H9 (cell line): ENCODE results near the gene NRG2. TPM values are rescaled to one million over a fixed set of nuclear protein-coding genes. Genes with fewer than 3 reads are reported as not detected.

Source experiments
- DNase-seq: peaks from one replicate; pipeline ENCODE4 v3.0.0-alpha.2; 2017
- H2AFZ ChIP-seq: one replicate; pipeline ENCODE4 v1.6.1; 2013; ENCODE audit warnings: mild to moderate bottlenecking, low read length, control low read depth, moderate library complexity
- H2AK5ac ChIP-seq: 2 replicates; pipeline ENCODE4 v1.6.1; 2013; ENCODE audit warnings: low read length, control low read depth, mixed read lengths; ENCODE audit not compliant: insufficient read length
- H2BK120ac ChIP-seq: one replicate; pipeline ENCODE4 v1.6.1; 2013; ENCODE audit warnings: low read depth, mild to moderate bottlenecking, low read length, control low read depth, inconsistent platforms; ENCODE audit not compliant: poor library complexity, severe bottlenecking
- H2BK12ac ChIP-seq: 2 replicates; pipeline ENCODE4 v1.6.1; 2013; ENCODE audit warnings: low read length, control low read depth, mixed read lengths, low read depth; ENCODE audit not compliant: insufficient read length
- H2BK15ac ChIP-seq: 2 replicates; pipeline ENCODE4 v1.6.1; 2013; ENCODE audit warnings: low read depth, low read length, control low read depth
- H2BK20ac ChIP-seq: one replicate; pipeline ENCODE4 v1.6.1; 2013; ENCODE audit warnings: low read depth, mild to moderate bottlenecking, low read length, control low read depth, inconsistent platforms; ENCODE audit not compliant: poor library complexity, severe bottlenecking
- H2BK5ac ChIP-seq: 2 replicates; pipeline ENCODE4 v1.6.1; 2013; ENCODE audit warnings: low read length, control low read depth, mixed read lengths; ENCODE audit not compliant: insufficient read length
- H3K14ac ChIP-seq: 2 replicates; pipeline ENCODE4 v1.6.1; 2013; ENCODE audit warnings: low read length, control low read depth; ENCODE audit not compliant: insufficient read depth
- H3K18ac ChIP-seq: 2 replicates; pipeline ENCODE4 v1.6.1; 2013; ENCODE audit warnings: low read depth, mild to moderate bottlenecking, mixed read lengths, low read length, control low read depth; ENCODE audit not compliant: insufficient read length
- H3K23ac ChIP-seq: 2 replicates; pipeline ENCODE4 v1.6.1; 2013; ENCODE audit warnings: low read length, control low read depth, mixed read lengths, low read depth; ENCODE audit not compliant: insufficient read length
- H3K23me2 ChIP-seq: 2 replicates; pipeline ENCODE4 v1.6.1; 2013; ENCODE audit warnings: low read depth, mild to moderate bottlenecking, mixed read lengths, low read length, control low read depth; ENCODE audit not compliant: insufficient read length, poor library complexity, severe bottlenecking
- H3K27ac ChIP-seq: 2 replicates; pipeline ENCODE4 v1.5.1; 2013; ENCODE audit warnings: low read length, control low read depth, mixed read lengths, low read depth; ENCODE audit not compliant: insufficient read length
- H3K27me3 ChIP-seq: 2 replicates; pipeline ENCODE4 v1.6.1; 2013; ENCODE audit warnings: low read length, control low read depth, inconsistent platforms; ENCODE audit not compliant: insufficient read depth
- H3K4ac ChIP-seq: 2 replicates; pipeline ENCODE4 v1.6.1; 2013; ENCODE audit warnings: low read depth, mild to moderate bottlenecking, control low read depth, inconsistent platforms, low read length, moderate library complexity
- H3K4me1 ChIP-seq: 2 replicates; pipeline ENCODE4 v1.6.1; 2013; ENCODE audit warnings: low read length, control low read depth, inconsistent platforms; ENCODE audit not compliant: insufficient read depth
- H3K4me2 ChIP-seq: 2 replicates; pipeline ENCODE4 v1.6.1; 2013; ENCODE audit warnings: low read length, control low read depth, mixed read lengths; ENCODE audit not compliant: insufficient read length, insufficient read depth
- H3K56ac ChIP-seq: 2 replicates; pipeline ENCODE4 v1.6.1; 2013; ENCODE audit warnings: low read depth, mild to moderate bottlenecking, mixed read lengths, low read length, control low read depth; ENCODE audit not compliant: insufficient read length
- H3K79me1 ChIP-seq: 2 replicates; pipeline ENCODE4 v1.6.1; 2013; ENCODE audit warnings: low read depth, mild to moderate bottlenecking, moderate library complexity, low read length, control low read depth, inconsistent platforms; ENCODE audit not compliant: insufficient read depth, poor library complexity, severe bottlenecking
- H3K79me2 ChIP-seq: 2 replicates; pipeline ENCODE4 v1.6.1; 2013; ENCODE audit warnings: low read length, control low read depth, inconsistent platforms; ENCODE audit not compliant: insufficient read depth
- H3K9ac ChIP-seq: 2 replicates; pipeline ENCODE4 v1.6.1; 2013; ENCODE audit warnings: low read length, control low read depth, mixed read lengths; ENCODE audit not compliant: insufficient read length; ENCODE audit errors: extremely low read depth
- H3K9me3 ChIP-seq: one replicate; pipeline ENCODE4 v1.6.1; 2013; ENCODE audit warnings: low read depth, low read length, inconsistent platforms; ENCODE audit not compliant: control insufficient read depth
- H3T11ph ChIP-seq: one replicate; pipeline ENCODE4 v1.6.1; 2013; ENCODE audit warnings: mild to moderate bottlenecking, low read length, control low read depth, inconsistent platforms
- H4K20me1 ChIP-seq: one replicate; pipeline ENCODE4 v1.6.1; 2013; ENCODE audit not compliant: control insufficient read depth, insufficient read length, insufficient read depth
- H4K5ac ChIP-seq: 2 replicates; pipeline ENCODE4 v1.6.1; 2013; ENCODE audit warnings: low read depth, mild to moderate bottlenecking, mixed read lengths, low read length, control low read depth; ENCODE audit not compliant: insufficient read length
- H4K8ac ChIP-seq: replicated peaks from 2 replicates; pipeline ENCODE4 v1.6.1; 2013; ENCODE audit warnings: low read length, control low read depth, mixed read lengths, low read depth; ENCODE audit not compliant: insufficient read length
- H4K91ac ChIP-seq: 2 replicates; pipeline ENCODE4 v1.6.1; 2013; ENCODE audit warnings: low read depth, mild to moderate bottlenecking, moderate library complexity, mixed read lengths, low read length, control low read depth; ENCODE audit not compliant: insufficient read length
- H3K27ac Mint-ChIP-seq, 3 experiments: 2 replicates in 2 of 3; 3 replicates in 1 of 3; pipeline ENCODE4 v1.8.0; 2020 to 2021; ENCODE audit warnings: mixed read lengths in 3 of 3, mild to moderate bottlenecking in 1 of 3, moderate library complexity in 1 of 3
- H3K27me3 Mint-ChIP-seq: 2 replicates; pipeline ENCODE4 v1.8.0; 2021; ENCODE audit warnings: low read depth, mild to moderate bottlenecking, moderate library complexity, mixed read lengths
- H3K36me3 Mint-ChIP-seq, 3 experiments: 2 replicates in 2 of 3; 3 replicates in 1 of 3; pipeline ENCODE4 v1.8.0; 2020 to 2021; ENCODE audit warnings: low read depth in 3 of 3, mixed read lengths in 3 of 3; ENCODE audit not compliant: insufficient read depth in 1 of 3
- H3K4me1 Mint-ChIP-seq, 2 experiments: 2 replicates each; pipeline ENCODE4 v1.8.0; 2020; ENCODE audit warnings: mixed read lengths in 2 of 2
- H3K4me3 Mint-ChIP-seq, 2 experiments: 2 replicates in 1 of 2; 3 replicates in 1 of 2; pipeline ENCODE4 v1.8.0; 2020 to 2021; ENCODE audit warnings: mild to moderate bottlenecking in 2 of 2, mixed read lengths in 2 of 2, moderate library complexity in 1 of 2
- H3K9me3 Mint-ChIP-seq, 2 experiments: 2 replicates in 1 of 2; 3 replicates in 1 of 2; pipeline ENCODE4 v1.8.0; 2020; ENCODE audit warnings: mild to moderate bottlenecking in 2 of 2, mixed read lengths in 2 of 2, moderate library complexity in 1 of 2
- CTCF ChIP-seq: fragments of 200-600 bp; sonication (generic); conservative IDR thresholded peaks from 3 replicates; pipeline ENCODE4 v1.8.0; 2021; ENCODE audit warnings: antibody characterized with exemption, mild to moderate bottlenecking
- WGBS: extraction: QIAGEN DNeasy Blood & Tissue Kit; methylation state at CpG from one replicate; pipeline ENCODE4 v1.1.7; 2013; ENCODE audit warnings: missing lambda C conversion rate, low lambda C conversion rate, mixed read lengths; ENCODE audit not compliant: insufficient read length; ENCODE audit errors: extremely low coverage; 5-methylcytosine and 5-hydroxymethylcytosine counted together
- total RNA-seq: library from RNA; stranded (reverse); gene quantifications from 2 replicates; pipeline ENCODE4 v1.2.1, GENCODE V29; 2021

The NRG2 gene
- total RNA-seq, 1 experiment from 2014 or later, result not detected

GRCh38 chr5:140024928-140025327, 18.2 kb downstream of the NRG2 start:
- Histone ChIP-seq H3T11ph (no peak overlapping the region), H2BK5ac (no peak overlapping the region), H3K18ac (no peak overlapping the region), H3K23me2 (no peaks in the 10 kb centered on the region), H3K56ac (no peak overlapping the region), H2BK20ac (no peak overlapping the region), H4K91ac (no peak overlapping the region), H2AK5ac (no peak overlapping the region), H2BK12ac (no peak overlapping the region), H3K4ac (no peak overlapping the region), H2BK15ac (no peak overlapping the region), H3K4me2 (no peak overlapping the region), H3K27ac (no peak overlapping the region), H3K9ac (no peak overlapping the region), H3K27me3 (no peaks in the 10 kb centered on the region), H4K8ac (no peak overlapping the region), H3K79me2 (no peaks in the 10 kb centered on the region), H2AFZ (no peak overlapping the region), H3K9me3 (no peaks in the 10 kb centered on the region), H3K23ac (no peak overlapping the region), H4K20me1 (no peaks in the 10 kb centered on the region), H3K79me1 (no peaks in the 10 kb centered on the region), H3K14ac (no peak overlapping the region), H2BK120ac (no peak overlapping the region), H4K5ac (no peak overlapping the region), H3K4me1 (no peaks in the 10 kb centered on the region)
- Mint-ChIP-seq H3K36me3 (no peaks in the 10 kb centered on the region), H3K4me1 (no peaks in the 10 kb centered on the region; a peak in 1 of 4 replicates), H3K9me3 (no peaks in the 10 kb centered on the region), H3K27me3 (peaks cover 28% of the 10 kb centered on the region), H3K27ac (no peak overlapping the region), H3K4me3 (no peak overlapping the region)
- DNase-seq, result no peak
- TF ChIP-seq CTCF, result no peak
- no CpG with 5 or more reads among the region's 1 CpG for WGBS
